GM12873 (cell line): ENCODE data around the gene GNA14.

ENCODE experiments used
- CTCF ChIP-seq: IDR thresholded peaks from 2 replicates; pipeline ENCODE4 v1.5.1; 2012; ENCODE audit warnings: low read depth, mild to moderate bottlenecking, moderate library complexity, low read length, control low read depth; ENCODE audit not compliant: insufficient read depth; ENCODE audit errors: missing control alignments

Gene GNA14

GRCh38 chr9:77599492-77599891 is 48.6 kb downstream of the GNA14 start:
- no peak for TF ChIP-seq CTCF

- TF ChIP-seq CTCF, result no peak
Measured at GRCh38 chr9:77598991-77599390, 49.1 kb downstream of the GNA14 start.

DNA sequence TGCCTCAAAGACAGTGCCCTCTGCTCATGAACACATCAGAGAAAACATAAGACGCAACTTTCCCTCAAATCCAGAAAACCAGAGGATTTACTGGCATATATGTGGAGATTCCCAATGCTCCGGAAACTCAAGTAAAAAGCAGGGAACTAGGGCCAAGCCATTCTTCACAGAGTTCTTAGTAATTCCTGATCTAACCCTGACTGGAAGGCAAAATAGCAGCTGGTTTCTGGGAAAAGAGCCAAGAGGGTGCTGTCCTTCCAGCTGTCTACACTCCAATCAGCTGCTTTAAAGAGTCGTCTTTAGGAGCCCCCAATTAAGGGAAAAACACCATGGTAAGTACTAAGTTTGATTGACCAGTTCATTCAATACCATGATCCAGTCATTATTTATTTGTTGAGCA is 49.6 kb downstream of the GNA14 start:
- no peak for TF ChIP-seq CTCF

DNA sequence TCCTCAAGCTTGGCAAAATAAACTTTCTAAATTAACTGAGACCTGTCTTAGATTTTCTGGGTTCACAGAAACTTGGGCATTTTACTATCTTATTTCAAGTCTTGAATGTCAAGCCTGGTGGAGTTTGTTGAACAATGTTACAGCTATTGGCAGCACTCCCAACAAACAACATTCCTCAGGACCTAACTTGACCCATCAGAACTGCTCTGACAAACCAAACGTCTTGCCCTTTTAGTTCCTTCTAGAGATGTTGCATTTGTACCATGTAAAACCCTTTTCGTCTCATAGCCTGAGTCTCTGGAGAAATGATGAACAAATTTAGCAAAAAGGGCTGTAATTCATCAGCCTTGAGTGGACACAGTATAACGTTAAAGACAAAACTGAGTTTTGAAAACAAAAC is 51.1 kb downstream of the GNA14 start:
- no peak for TF ChIP-seq CTCF

DNA sequence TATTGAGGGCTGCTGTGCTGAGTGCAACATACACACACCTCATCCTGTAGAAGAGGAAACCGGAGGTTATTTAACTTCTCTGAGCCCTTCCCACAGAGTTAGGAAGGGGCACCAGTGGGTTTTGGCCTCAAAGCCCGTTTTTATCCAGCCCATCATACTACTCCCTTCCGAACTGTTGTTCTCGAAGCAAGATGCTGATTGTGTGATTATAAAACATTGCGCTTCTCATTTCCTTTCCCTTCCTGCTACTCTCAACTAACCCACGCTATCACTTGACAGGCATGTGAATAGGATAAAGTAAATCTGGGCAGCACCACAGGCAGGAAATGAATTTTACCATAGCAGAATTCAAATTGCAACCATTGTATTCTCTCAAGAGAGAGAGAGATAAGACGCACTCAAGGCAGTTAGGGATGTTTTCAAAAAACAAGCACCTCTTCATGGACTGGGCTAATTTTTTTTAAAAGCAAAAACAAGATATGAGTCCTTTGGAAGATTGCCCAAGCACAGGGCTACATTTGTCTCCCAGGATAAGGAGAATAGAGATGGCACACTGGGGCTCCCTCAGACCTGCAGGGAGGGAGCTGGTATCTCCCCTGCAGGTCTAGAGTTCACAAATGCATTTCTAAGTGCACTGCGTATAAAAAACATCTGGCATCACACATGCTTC is 52.6 kb downstream of the GNA14 start:
- no peak for TF ChIP-seq CTCF

- TF ChIP-seq CTCF, result no peak
Measured at GRCh38 chr9:77594963-77595362, 53.2 kb downstream of the GNA14 start.

GRCh38 chr9:77593528-77593927 is 54.6 kb downstream of the GNA14 start:
- no peak for TF ChIP-seq CTCF
